Right renal cortex interstitium (tissue), 3 donors: ENCODE results near the gene NINL. TPM values are rescaled to one million over a fixed set of nuclear protein-coding genes. Genes with fewer than 3 reads are reported as not detected.
"Not testable (repeated sequence)": the region's sequence is repeated elsewhere in the genome, so short reads cannot be mapped to it uniquely, and the experiment has no call there.

ENCODE experiments used
- DNase-seq, 3 donors: peaks; one replicate each; pipeline ENCODE4 v3.0.0-alpha.2; 2013; ENCODE audit warnings: low read depth in 3 of 3, low spot score in 2 of 3
- polyA plus RNA-seq, 3 donors: library from polyadenylated mRNA; unstranded; fragments of 120-200 nt; gene quantifications; one replicate each; pipeline ENCODE4 v1.2.1, GENCODE V29; 2013; ENCODE audit not compliant: insufficient read length in 3 of 3

NINL gene
- polyA plus RNA-seq, result 10 to 100 TPM; 38.9 to 47.1 (median 42.2) TPM

DNA sequence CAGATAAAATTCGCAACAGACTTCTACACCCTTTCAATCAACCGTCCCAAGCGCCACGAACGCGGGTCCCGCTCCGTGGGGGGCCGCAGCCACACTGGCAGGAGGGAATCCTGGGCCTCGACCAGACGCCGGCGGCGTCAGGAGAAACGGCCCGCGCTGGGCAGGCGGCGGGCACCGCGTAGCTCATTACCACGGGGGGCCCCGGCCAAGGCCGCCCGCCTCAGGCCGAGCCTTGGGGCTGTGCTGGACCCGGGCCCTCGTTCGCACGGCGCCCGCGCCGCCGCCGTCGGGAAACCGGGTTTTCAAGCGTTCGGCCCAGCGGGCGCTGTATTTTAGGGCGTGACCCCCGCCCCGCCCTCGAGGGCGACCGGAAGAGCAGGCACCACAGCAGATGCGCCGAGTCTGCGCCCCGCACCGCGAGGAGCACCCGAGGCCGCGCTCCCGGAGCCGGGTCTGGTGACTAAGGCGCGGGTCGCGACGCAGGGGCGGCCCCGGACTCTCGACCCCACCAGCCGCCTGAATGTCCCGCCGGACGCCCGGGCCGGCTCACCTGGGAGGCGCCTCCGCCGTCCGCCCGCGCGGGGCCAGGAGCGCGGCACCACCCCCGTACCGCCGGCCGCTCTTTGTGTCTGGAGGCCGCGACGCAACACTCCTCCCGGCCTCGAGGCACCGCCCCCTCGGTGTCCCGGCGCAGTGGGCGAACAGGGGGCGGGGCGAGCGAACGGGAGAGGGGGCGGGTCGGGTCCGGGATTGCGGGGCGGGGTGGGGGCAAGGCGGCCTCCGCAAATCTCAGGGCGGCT is at the start of gene NINL:
Gene NINL, minus strand, starts transcription at position 627 of the 800 bp plus-strand sequence. CDS start 58,944 bp downstream, outside the sequence.
- DNase-seq, result peak; percentile 12 to 52 (median 38)

DNA sequence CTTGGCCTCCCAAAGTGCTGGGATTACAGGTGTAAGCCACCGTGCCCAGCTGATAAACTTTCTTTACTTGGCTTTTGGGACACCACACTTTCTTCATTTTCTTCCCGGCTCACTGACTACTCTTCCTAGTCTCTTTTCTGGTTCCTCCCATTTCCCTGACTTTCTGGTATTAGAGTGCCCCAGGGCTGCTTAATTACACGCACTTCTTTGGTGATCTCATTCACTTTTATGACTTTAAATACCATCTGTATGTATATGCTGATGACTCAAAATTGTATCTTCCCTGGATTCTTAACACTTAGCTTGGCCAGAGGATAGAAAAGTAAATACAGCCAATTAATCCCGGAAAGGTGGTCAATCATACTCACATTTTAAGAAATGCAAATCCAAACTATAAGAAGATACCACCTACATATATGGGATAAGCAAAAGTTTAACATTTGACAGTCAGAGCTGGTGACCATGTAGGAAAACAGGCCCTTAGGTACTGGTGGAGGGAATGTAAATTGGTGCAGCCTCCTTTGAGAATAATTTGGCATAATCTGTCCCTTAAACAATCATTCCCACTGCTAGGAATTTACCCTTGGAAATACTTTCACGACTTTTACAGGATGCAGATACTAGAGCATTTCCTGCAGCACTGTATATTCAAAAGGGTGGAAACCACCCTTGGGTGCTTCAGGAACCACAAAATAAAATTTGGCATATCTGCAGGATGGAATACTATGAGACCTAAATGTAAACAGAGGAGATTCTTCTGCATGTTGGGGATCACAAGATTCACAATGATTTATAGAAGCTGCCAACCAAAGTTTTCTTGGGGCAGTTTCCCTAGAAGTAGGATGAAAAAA is 47.8 kb upstream of the NINL start:
- DNase-seq, result no peak

DNA sequence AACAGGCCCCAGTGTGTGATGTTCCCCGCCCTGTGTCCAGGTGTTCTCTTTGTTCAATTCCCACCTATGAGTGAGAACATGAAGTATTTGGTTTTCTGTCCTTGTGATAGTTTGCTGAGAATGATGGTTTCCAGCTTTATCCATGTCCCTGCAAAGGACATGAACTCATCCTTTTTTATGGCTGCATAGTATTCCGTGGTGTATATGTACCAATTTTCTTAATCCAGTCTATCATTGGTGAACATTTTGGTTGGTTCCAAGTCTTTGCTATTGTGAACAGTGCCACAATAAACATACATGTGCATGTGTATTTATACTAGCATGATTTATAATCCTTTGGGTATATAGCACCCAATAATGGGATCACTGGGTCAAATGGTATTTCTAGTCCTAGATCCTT is 45.3 kb upstream of the NINL start:
- not testable (repeated sequence) for DNase-seq

DNA sequence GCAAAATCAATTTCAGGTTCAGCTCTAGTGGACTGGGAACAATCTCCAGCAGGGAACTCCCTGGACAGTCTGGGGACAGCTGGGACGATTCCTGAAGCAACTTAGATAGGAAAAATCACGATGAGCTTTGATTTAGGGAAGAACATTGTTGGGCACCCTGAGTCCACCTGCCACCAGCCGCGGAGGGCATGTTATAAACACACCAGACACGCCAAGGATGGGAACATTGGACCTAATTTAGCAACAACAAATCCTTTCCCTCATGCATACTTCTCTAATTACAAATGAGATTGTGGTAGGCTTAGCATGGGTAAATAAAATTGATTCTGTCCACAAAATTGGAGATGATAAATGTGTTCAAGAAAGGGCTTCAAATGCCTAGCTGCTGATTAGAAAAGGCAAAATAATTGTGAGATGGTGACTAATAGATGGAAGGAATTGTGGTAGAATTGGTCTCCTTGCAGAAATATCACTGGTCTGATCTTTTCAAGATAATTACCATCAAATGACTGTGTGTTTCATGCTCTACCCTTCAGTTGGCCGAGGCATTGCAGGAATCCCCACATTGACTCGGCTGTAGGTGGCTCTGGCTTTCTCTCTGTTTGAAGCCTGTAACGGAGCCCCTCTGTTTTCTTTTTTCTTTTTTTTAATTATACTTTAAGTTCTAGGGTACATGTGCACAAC is 44.6 kb upstream of the NINL start:
- no peak for DNase-seq

DNA sequence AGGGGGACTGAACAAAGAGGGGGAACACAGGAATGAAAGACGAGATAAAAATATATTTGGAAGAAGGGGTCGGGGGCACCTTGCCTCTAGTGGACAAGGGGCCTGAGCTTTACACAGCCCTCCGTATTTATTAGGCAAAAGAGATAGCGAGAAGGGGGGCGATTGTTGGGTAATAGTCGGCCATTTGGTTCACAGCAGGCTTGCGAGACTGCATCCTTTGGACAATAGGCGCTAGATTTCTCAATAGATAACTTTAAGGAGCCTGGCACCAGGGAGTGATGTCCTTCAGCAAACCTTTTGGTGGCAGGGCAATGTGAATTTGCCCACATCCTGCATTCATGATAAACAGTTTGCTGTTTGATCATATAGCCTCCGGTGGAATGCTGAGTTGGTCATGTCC is 41.4 kb upstream of the NINL start:
- DNase-seq, result no peak

DNA sequence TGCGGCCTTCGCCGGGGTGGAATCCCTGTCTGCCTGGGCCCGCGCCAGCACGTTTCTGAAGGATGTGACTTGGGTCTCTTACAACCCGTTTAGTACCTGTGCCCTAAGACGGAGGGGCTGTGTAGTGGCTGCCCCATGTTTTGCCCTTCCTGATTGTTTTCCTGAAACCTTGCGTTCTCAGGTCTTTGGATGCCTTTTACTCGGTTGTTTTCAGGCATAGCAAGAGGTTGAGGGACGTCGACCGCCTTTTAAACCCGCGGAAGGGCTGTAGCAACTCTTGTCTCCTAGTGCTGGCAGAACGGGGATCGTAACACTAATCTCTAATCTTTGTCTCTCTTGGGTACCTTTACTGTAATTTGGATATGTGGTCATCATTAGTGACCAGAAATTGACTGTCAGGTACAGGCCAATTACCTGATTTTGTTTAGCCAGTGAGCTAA is 39.2 kb upstream of the NINL start:
- no peak for DNase-seq

DNA sequence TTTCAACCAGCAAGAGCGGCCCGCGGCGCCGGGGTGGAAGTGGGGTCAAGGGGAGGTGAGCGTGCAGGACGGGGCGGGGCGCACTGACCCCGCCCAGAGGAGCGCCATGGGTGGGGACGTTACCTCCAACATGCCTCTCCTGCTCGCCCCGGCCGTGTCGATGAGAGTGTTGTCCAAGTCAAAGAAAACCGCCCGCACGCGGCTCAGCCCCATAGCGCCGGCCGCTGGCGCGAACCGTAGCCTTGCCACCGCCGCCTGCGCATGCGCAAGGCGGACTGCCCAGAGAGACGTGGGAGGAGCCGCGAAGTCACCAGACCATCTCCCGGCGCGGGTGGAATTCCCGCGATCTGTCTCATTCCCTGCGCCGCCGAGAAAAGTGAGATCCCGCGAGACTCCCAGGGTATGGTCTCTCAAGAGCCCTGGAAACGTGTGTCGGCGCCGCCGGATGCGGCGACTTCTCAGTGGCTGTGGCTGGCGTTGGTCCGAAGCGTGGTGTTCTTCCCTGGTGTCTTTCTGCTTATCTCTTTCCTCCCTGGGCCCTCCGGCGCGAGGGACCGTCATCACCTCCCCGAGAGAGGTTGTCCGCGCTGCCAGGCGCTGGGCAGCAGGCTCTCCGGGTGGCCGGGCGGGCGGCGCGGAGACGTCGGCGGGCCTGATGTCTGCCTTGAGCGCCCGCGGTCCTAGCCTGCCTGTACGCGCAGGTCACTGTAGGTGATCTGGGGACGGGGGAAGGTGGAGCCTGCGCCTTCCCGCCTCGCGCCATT is 38.6 kb upstream of the NINL start, which contains the start of gene NANP:
Gene NANP, minus strand, starts transcription at position 279 of the 764 bp plus-strand sequence. Its CDS starts 66 bp downstream, at position 213.
- DNase-seq, result peak; percentile 94 to 97 (median 96)

DNA sequence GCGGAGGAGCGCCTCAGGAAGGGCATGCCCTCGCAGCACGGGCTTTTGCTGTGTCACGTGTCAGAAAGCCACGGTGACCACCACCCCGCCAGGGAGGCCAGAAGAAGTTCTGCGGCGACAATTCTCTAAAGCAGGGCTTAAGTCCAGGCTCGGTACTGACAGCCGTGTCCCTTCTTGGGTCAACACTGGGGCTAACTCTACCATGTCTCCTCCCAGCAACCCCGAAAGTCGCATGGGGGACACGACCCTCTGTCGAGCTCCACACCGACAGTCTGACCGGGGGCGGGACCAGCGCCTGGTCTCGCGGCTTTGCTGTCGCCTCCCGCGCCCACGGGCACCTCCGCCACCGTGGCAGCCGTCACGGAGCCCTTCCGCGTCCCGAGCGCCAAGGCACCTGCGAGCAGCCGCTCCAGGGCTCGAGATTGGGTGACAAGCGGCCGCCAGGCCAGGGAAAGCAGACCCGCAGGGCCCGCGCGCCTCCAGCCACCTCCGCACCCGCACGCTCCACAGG is 37.9 kb upstream of the NINL start:
- DNase-seq, result peak; percentile 5 to 24 (median 14)

DNA sequence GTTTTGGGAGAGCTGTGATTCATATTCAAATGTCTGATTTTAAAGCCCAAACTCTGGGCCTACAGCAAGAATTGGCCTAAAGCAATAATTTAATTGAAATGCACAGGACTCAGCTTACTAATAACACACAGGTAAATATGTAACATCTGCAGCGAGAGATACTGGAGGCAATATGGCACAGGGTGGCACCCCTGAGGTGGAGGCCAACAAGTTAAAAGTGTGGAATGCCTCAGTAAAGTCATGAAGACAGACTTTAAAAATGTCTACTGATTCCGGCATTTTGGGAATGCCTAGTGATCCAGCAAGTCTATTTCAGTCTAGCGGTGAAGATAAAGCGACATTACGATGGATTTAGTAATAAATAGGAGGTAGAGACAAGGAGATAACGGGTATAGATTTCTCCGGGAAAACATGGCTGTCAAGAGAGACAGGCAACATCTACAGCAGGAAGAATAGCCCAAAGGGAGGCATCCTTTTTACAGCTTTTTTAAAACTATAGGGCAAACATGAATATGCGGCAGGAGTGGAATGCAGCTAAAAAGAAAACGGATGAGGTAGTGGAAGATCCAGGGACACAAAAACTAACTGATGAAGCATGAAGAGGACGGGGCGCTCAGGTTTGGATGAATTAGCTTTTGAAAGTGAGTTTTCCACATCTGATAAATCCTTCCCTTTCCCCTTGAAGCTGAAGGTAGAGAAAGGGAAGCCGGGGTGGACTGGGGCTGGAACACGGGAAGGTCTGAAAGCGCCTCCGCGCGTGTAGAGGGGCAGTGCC is 37.3 kb upstream of the NINL start:
- peak in 2 of 3 donors; percentile 4 to 15 for DNase-seq

DNA sequence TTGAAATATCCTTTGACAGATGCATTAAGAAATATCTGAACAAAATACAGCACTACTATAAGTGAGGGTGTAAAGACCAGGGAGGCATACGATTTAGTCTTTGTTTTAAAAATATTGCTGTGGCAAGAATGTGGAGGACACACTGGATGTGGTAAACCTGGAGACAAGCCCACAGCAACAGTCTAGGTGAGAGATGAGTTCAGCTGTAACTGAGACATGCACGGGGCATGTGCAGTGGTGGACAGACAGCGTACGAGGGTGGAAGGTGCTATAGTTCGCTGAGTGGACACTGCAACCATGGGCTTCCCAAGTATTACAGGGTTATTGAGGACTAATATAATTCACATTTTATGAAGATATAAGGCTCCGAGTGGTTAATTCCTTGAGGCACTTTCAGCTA is 36.7 kb upstream of the NINL start:
- DNase-seq, result no peak

DNA sequence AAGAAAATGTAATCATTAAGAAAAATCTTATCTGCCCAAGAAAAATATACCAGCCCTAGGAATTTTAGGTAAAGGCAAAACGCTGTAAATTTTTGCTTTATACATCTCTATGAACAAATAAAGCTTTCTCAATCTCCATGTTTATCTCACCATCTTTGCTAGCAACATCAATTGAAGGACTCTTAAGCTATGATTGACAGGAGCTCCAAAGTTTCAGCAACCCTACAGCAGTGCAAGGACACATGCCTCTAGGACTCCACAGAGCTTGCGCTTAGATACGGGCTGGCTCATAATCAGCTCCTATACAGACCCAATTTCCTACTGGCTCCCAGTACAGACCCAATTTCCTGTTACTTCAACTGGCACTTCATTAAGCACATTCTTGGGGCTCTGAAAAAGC is 34.2 kb upstream of the NINL start:
- no peak for DNase-seq

DNA sequence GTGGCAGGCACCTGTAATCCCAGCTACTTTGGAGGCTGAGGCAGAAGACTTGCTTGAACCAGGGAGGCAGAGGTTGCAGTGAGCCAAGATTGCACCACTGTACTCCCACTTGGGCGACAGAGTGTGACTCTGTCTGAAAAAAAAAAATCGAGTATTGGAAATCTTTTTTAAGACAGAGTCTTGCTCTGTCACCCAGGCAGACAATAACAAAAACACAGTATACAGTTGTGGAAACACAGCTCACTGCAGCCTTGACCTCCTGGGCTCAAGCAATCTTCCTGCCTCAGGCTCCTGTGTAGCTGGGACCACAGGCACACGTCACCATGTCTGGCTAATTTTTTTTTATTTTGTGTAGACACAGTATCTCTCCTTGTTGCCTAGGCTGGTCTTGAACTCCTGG is 23.4 kb upstream of the NINL start:
- no peak for DNase-seq

DNA sequence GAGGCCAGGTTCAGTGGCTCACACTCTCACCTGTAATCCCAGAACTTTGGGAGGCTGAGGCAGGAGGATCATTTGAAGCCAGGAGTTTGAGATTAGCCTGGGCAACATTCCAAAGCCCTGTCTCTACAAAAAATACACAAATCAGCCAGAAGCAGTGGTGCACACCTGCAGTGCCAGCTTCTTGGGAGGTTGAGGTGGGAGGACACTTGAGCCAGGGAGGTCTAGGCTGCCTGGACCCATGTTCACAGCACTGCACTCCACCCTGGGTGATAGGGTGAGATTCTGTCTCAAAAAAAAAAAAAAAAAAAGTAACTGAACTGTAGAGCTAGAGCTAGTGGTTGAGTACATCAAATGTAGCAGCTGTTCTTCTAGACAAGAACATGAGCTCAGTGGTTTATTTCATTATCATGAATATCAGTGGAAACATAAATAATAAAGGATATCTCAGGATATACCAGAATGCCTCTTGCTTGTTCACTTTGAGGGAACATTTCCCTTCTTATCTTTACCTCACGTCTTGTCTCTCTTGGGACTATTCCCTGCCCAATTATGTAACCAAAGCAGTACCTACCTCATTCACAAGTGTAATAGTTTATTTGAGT is 20.9 kb upstream of the NINL start:
- no peak for DNase-seq

DNA sequence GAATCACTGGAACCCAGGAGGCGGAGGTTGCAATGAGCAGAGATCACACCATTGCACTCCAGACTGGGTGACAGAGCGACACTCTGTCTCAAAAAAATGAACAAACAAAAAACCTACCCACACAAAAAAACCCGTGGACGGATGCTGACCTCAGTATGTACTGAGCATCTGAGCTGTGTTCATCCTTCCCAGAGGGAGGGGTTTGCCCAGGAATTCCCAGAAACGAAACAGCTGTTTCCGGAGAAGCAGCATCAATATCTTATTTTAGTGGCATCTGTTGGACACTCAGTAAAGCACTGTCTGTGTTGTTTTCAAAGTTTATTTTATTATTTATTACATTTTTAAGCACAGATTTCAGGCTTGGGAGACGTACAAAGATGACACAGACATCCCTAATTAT is 19.8 kb upstream of the NINL start:
- no peak for DNase-seq

DNA sequence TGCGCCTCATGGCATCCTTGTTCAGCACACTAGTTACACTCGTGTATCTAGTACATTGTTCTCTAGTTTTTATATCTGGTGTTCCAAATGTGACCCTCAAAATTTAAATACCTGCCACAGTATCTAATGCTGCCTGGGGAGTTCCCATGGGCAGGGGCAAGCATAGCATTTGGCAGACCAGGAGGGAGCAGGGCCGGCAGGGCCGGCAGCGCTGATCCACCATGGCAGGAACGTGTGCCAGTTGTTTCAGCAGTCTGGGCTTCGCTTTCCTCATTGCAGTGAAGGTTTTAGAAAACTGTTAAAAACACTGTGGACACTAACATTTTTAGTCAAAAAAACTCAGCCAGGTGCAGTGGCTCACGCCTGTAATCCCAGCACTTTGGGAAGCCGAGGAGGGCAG is 19.3 kb upstream of the NINL start:
- DNase-seq, result no peak

DNA sequence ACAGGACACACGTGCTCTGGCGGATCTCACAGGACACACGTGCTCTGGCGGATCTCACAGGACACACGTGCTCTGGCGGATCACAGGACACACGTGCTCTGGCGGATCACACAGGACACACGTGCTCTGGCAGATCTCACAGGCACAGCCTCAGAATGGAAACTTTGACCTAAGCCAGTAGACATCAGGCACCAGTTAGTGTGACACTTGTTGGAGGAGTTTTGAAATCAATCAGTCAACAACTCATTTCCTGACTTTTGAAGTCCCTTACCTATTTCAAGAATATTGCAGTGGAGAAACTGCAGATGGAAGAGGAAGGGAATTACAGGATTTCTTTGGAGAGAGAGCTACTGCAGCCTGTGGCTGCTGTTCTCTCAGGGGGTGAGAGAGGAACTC is 17.6 kb upstream of the NINL start:
- DNase-seq, result not testable (repeated sequence)

DNA sequence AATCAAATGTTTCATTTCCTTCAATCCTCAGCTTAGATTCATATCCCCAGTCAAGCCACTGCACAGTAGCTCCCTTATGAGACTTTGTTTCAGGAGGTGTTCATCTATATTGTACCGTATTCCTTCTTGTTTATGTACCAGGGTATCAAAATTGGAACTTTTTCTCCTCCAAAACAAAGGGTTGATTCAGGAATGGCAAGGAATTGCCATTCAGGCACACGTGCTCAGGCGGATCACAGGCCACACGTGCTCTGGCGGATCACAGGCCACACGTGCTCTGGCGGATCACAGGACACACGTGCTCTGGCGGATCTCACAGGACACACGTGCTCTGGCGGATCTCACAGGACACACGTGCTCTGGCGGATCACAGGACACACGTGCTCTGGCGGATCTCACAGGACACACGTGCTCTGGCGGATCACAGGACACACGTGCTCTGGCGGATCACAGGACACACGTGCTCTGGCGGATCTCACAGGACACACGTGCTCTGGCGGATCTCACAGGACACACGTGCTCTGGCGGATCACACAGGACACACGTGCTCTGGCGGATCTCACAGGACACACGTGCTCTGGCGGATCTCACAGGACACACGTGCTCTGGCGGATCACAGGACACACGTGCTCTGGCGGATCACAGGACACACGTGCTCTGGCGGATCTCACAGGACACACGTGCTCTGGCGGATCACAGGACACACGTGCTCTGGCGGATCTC is 17.0 kb upstream of the NINL start:
- not testable (repeated sequence) for DNase-seq

DNA sequence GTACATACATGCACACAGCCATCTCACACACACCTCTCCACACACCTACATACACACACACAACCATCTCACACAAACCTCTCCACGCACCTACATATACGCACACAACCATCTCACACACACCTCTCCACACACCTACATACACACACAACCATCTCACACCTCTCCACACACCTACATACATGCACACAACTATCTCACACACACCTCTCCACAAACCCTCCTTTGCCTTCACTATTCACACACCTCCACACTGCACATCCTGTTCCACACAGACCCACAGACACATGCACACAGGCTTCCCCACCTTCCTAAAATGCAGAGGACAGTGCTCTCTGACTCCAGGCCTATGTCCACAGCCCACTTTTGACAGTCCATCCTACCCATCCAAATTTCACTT is 16.3 kb upstream of the NINL start:
- no peak for DNase-seq
